GM12864 (cell line): ENCODE measurements around the gene SHISA3.
"Not testable (repeated sequence)": the region's sequence is repeated elsewhere in the genome, so short reads cannot be mapped to it uniquely, and the experiment has no call there.

ENCODE experiments used
- DNase-seq: peaks from one replicate; pipeline ENCODE4 v3.0.0-alpha.2; 2011; ENCODE audit warnings: low read depth
- H3K4me3 ChIP-seq: 2 replicates; pipeline ENCODE4 v1.5.1; 2011; ENCODE audit warnings: mild to moderate bottlenecking, low read depth, low read length, control low read depth
- CTCF ChIP-seq: IDR thresholded peaks from 2 replicates; pipeline ENCODE4 v1.5.1; 2011; ENCODE audit warnings: low read depth, mild to moderate bottlenecking, moderate library complexity, low read length, control low read depth, inconsistent platforms; ENCODE audit errors: missing control alignments

Gene SHISA3

GRCh38 chr4:42369489-42369888 is 27.8 kb upstream of the SHISA3 start:
- no peak overlapping the region for H3K4me3 ChIP-seq
- DNase-seq: no peak
- no peak for TF ChIP-seq CTCF

DNA sequence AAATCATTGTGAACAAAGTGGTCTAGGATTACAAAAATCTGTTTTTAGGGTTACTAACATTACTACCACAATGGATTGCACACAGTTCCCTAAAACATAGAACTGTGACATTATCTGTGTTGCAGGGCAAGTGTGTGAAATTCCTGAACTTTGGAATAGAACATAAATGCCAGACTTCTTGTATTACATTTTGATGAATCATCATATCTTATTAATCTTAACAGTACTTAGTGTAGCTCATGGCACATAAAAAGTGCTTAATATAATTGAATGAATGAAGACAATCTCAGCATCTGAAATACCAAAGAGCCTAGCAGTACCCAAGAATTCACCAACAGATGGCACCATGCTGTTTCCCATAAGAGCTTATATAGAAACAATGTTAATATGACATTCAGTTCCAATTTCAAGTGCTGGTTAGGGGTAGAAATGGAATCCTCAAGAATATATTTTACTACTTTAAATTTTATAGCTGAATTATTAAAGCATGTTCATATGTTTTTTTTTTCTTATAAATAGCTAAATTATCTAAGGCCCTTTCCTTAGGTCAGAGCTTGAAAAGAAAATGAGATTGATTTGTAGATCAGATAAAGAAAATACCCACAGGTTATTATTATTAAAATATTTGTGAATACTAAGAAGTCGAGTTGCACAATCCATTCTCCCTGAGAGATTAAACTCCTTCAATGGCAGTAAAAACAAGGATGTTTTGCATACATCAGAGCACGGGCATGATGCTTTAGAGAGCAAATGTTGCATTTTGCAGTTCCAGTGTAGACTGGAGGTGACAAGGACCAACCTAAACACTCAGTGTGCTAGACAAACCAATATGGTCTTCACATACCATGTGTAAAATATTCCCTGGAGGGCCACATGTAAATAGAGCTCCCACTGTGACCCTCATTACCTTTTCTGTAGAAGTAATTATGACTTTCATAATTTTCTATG is 25.7 kb upstream of the SHISA3 start:
- no peak overlapping the region for H3K4me3 ChIP-seq
- peak; percentile 46 for DNase-seq
- TF ChIP-seq CTCF: peak; percentile 44

GRCh38 chr4:42372303-42372702 is 25.0 kb upstream of the SHISA3 start:
- not testable (repeated sequence) for H3K4me3 ChIP-seq, DNase-seq

GRCh38 chr4:42377497-42377896 is 19.8 kb upstream of the SHISA3 start:
- no peak for TF ChIP-seq CTCF

GRCh38 chr4:42381666-42382065 is 15.6 kb upstream of the SHISA3 start:
- no peak for TF ChIP-seq CTCF
- no peak overlapping the region for H3K4me3 ChIP-seq
- no peak for DNase-seq

More at GRCh38 chr4:42377497-42377896, 19.8 kb upstream of the SHISA3 start:
- no peak for DNase-seq
- H3K4me3 ChIP-seq: no peak overlapping the region

- no peak overlapping the region for H3K4me3 ChIP-seq
- no peak for TF ChIP-seq CTCF
- no peak for DNase-seq
Measured at GRCh38 chr4:42385516-42385915, 11.8 kb upstream of the SHISA3 start.

DNA sequence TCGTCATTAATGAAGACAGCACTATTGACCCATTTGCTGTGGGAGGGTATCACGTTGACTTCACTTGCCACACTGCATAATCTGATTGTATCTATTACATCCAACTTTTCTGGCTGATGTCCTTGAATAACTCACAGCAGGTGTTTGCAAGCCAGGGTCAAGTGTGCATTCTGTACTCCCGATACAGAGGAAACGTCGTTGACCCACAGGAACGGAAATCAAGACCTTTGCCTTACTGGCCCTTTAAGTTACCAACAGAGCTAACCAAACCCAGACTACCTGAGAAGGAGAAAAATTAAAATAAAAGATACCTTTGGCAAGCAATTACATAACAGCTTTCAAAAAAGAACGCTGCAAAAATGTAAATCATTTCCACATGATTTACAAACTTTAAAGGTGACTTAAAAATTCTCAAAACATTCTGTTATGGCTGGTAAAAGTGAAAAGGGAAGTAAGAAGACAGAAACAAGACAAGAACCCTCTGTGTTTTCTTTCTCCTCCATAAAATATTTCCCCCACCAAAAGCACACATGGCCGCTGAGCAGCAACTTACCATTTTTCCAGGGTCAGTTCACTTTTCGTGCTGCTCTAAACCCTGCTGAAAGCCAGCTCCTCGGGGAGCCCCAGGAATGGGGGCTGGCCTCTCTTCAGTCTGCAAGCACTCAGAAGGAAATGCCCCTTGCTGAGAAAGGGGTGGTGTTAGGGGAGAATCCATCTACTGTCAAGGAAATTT is 6.5 kb upstream of the SHISA3 start:
- H3K4me3 ChIP-seq: no peak overlapping the region
- no peak for DNase-seq
- TF ChIP-seq CTCF: no peak
